HEK293 (cell line): ENCODE results near the gene FZD10.

ENCODE experiments used
- ATF2 ChIP-seq: fragments of 450-650 bp; formaldehyde crosslinking; IDR thresholded peaks from 2 replicates; pipeline ENCODE4 v1.5.1; 2016; ENCODE audit warnings: missing biosample characterization, missing genetic modification characterization, low read depth
- CTCF ChIP-seq: fragments of 450-650 bp; formaldehyde crosslinking; IDR thresholded peaks from 2 replicates; pipeline ENCODE4 v1.5.1; 2016; ENCODE audit warnings: missing biosample characterization, missing genetic modification characterization
- GLI4 ChIP-seq: fragments of 450-650 bp; formaldehyde crosslinking; IDR thresholded peaks from 2 replicates; pipeline ENCODE4 v1.5.1; 2016; ENCODE audit warnings: missing biosample characterization, missing genetic modification characterization
- TRIM28 ChIP-seq: IDR thresholded peaks from 2 replicates; pipeline ENCODE4 v1.6.1; 2011; ENCODE audit warnings: low read length, control low read depth, borderline replicate concordance
- ZEB2 ChIP-seq: fragments of 450-650 bp; formaldehyde crosslinking; IDR thresholded peaks from 2 replicates; pipeline ENCODE4 v1.5.1; 2016; ENCODE audit warnings: missing biosample characterization, missing genetic modification characterization
- ZFP37 ChIP-seq: fragments of 450-650 bp; formaldehyde crosslinking; IDR thresholded peaks from 2 replicates; pipeline ENCODE4 v1.5.1; 2016; ENCODE audit warnings: missing biosample characterization, missing genetic modification characterization
- ZFP41 ChIP-seq: fragments of 450-650 bp; formaldehyde crosslinking; IDR thresholded peaks from 2 replicates; pipeline ENCODE4 v1.5.1; 2016; ENCODE audit warnings: missing biosample characterization, missing genetic modification characterization, borderline replicate concordance
- ZNF10 ChIP-seq: fragments of 450-650 bp; formaldehyde crosslinking; IDR thresholded peaks from 2 replicates; pipeline ENCODE4 v1.5.1; 2017; ENCODE audit warnings: missing biosample characterization, missing genetic modification characterization
- ZNF174 ChIP-seq: fragments of 450-650 bp; formaldehyde crosslinking; IDR thresholded peaks from 2 replicates; pipeline ENCODE4 v1.5.0; 2017; ENCODE audit warnings: missing biosample characterization, mild to moderate bottlenecking, missing genetic modification characterization
- ZNF175 ChIP-seq: fragments of 450-650 bp; formaldehyde crosslinking; IDR thresholded peaks from 2 replicates; pipeline ENCODE4 v1.5.1; 2016; ENCODE audit warnings: missing biosample characterization, missing genetic modification characterization
- ZNF324 ChIP-seq: fragments of 450-650 bp; formaldehyde crosslinking; IDR thresholded peaks from 2 replicates; pipeline ENCODE4 v1.5.1; 2016; ENCODE audit warnings: missing biosample characterization, missing genetic modification characterization
- ZNF423 ChIP-seq: fragments of 450-650 bp; formaldehyde crosslinking; IDR thresholded peaks from 2 replicates; pipeline ENCODE4 v1.5.1; 2016; ENCODE audit warnings: missing biosample characterization, missing genetic modification characterization
- ZNF645 ChIP-seq: fragments of 450-650 bp; formaldehyde crosslinking; IDR thresholded peaks from 2 replicates; pipeline ENCODE4; 2016; ENCODE audit warnings: missing biosample characterization, missing genetic modification characterization

- TF ChIP-seq CTCF (tag by site-specific recombination) (no peak), ATF2 (tag by site-specific recombination) (no peak), ZNF645 (tag by site-specific recombination) (no peak), ZFP37 (no peak), ZNF423 (tag by site-specific recombination) (no peak), ZNF175 (no peak), TRIM28 (no peak), ZNF174 (tag by site-specific recombination) (no peak), ZNF324 (tag by site-specific recombination) (no peak), GLI4 (tag by site-specific recombination) (no peak), ZFP41 (tag by site-specific recombination) (no peak), ZNF10 (tag by site-specific recombination) (no peak), ZEB2 (tag by site-specific recombination) (no peak)
These were observed 44.1 kb upstream of the FZD10 start for GRCh38 chr12:130118181-130118580.
